HepG2 (cell line): Measurements from ENCODE around the gene ACBD5. TPM values are rescaled to one million over a fixed set of nuclear protein-coding genes. Genes with fewer than 3 reads are reported as not detected.
A peak's percentile ranks its signal among the peaks of the same experiment; 100 is the strongest.

Source experiments
- BCL3 ChIP-seq: sonication (generic); formaldehyde crosslinking; IDR thresholded peaks from 2 replicates; pipeline ENCODE4 v1.5.1; 2020; ENCODE audit warnings: mild to moderate bottlenecking, missing genetic modification reagents, moderate library complexity
- GMEB2 ChIP-seq: IDR thresholded peaks from 2 replicates; pipeline ENCODE4 v1.6.1; 2016; ENCODE audit warnings: missing biosample characterization, missing genetic modification reagents, low read depth
- KMT2B ChIP-seq: IDR thresholded peaks from 2 replicates; pipeline ENCODE4 v1.6.1; 2016; ENCODE audit warnings: missing genetic modification reagents, missing compliant biosample characterization
- NKX3-1 ChIP-seq: sonication (generic); formaldehyde crosslinking; IDR thresholded peaks from 2 replicates; pipeline ENCODE4 v1.5.0; 2020; ENCODE audit warnings: missing genetic modification reagents
- POGZ ChIP-seq: sonication (generic); formaldehyde crosslinking; IDR thresholded peaks from 2 replicates; pipeline ENCODE4 v1.4.0; 2020; ENCODE audit warnings: mild to moderate bottlenecking, missing genetic modification reagents
- POLR2A ChIP-seq, 2 experiments: IDR thresholded peaks; 2 replicates each; pipeline ENCODE4 v1.6.1; 2011; ENCODE audit warnings: low read depth in 2 of 2, low read length in 2 of 2, mild to moderate bottlenecking in 1 of 2, moderate library complexity in 1 of 2; ENCODE audit not compliant: insufficient read depth in 1 of 2
- RNF219 ChIP-seq: sonication (generic); formaldehyde crosslinking; IDR thresholded peaks from 2 replicates; pipeline ENCODE4 v1.5.0; 2020; ENCODE audit warnings: mild to moderate bottlenecking, missing genetic modification reagents
- SALL2 ChIP-seq: sonication (generic); formaldehyde crosslinking; IDR thresholded peaks from 2 replicates; pipeline ENCODE4 v1.8.1; 2023; ENCODE audit warnings: mild to moderate bottlenecking, missing genetic modification reagents, inconsistent platforms
- SMAD1 ChIP-seq: sonication (generic); formaldehyde crosslinking; IDR thresholded peaks from 2 replicates; pipeline ENCODE4 v1.4.0; 2020; ENCODE audit warnings: missing genetic modification reagents, low read depth, mild to moderate bottlenecking, borderline replicate concordance
- SNAPC2 ChIP-seq: sonication (generic); formaldehyde crosslinking; IDR thresholded peaks from 2 replicates; pipeline ENCODE4 v1.8.1; 2022; ENCODE audit warnings: mild to moderate bottlenecking, missing genetic modification reagents
- SP2 ChIP-seq: sonication (generic); formaldehyde crosslinking; IDR thresholded peaks from 2 replicates; pipeline ENCODE4 v1.5.1; 2020; ENCODE audit warnings: mild to moderate bottlenecking, missing genetic modification reagents
- SP4 ChIP-seq: sonication (generic); formaldehyde crosslinking; IDR thresholded peaks from 2 replicates; pipeline ENCODE4 v1.8.1; 2023; ENCODE audit warnings: mild to moderate bottlenecking, missing genetic modification reagents
- SP5 ChIP-seq: IDR thresholded peaks from 2 replicates; pipeline ENCODE4 v1.6.1; 2016; ENCODE audit warnings: low read depth, borderline replicate concordance
- SPEN ChIP-seq: sonication (generic); formaldehyde crosslinking; IDR thresholded peaks from 2 replicates; pipeline ENCODE4 v1.5.1; 2020; ENCODE audit warnings: low read depth, mild to moderate bottlenecking, missing genetic modification reagents
- TBL1XR1 ChIP-seq: fragments of 150-350 bp; IDR thresholded peaks from 2 replicates; pipeline ENCODE4 v1.6.1; 2014; ENCODE audit warnings: borderline replicate concordance, low read length; ENCODE audit not compliant: partially characterized antibody
- TEAD3 ChIP-seq: optimal IDR thresholded peaks from 2 replicates; pipeline ENCODE3; 2016; ENCODE audit warnings: borderline replicate concordance
- TP53 ChIP-seq: sonication (generic); formaldehyde crosslinking; conservative IDR thresholded peaks from 2 replicates; pipeline ENCODE4 v1.4.0; 2020; ENCODE audit warnings: missing genetic modification reagents
- ZNF564 ChIP-seq: sonication (generic); formaldehyde crosslinking; IDR thresholded peaks from 2 replicates; pipeline ENCODE4 v1.8.1; 2023; ENCODE audit warnings: mild to moderate bottlenecking, missing genetic modification reagents
- ZNF574 ChIP-seq: sonication (generic); formaldehyde crosslinking; IDR thresholded peaks from 2 replicates; pipeline ENCODE4 v1.4.0; 2020; ENCODE audit warnings: missing genetic modification reagents
- ZNF704 ChIP-seq: sonication (generic); formaldehyde crosslinking; IDR thresholded peaks from 2 replicates; pipeline ENCODE4 v1.8.1; 2023; ENCODE audit warnings: mild to moderate bottlenecking, inconsistent platforms, moderate library complexity, missing genetic modification reagents, borderline replicate concordance
- ZNF792 ChIP-seq: IDR thresholded peaks from 2 replicates; pipeline ENCODE4 v1.6.1; 2016
- polyA plus RNA-seq, 8 experiments: library from polyadenylated mRNA; depleted of rRNA in 3 of 8; stranded (reverse) in 7 of 8; unstranded in 1 of 8; fragments of >200 nt; fragmentation: Illumina TruSeq in 4 of 8; extraction: Trizol in 4 of 8; gene quantifications; 2 replicates each; pipeline versions ENCODE4 v1.2.1 to v1.2.3, GENCODE V29; 2011 to 2016; ENCODE audit warnings: low read depth in 4 of 8, missing spikeins in 1 of 8, mixed read lengths in 1 of 8; ENCODE audit not compliant: insufficient read depth in 1 of 8
- total RNA-seq, 5 experiments: library from RNA; depleted of rRNA; stranded (reverse); fragments of >200 nt; fragmentation: Illumina TruSeq; extraction: Trizol; gene quantifications; 2 replicates each; pipeline ENCODE4 v1.2.3, GENCODE V29; 2016; ENCODE audit warnings: low read depth in 1 of 5

ACBD5 gene
- total and polyA plus RNA-seq, 2 of the 13 experiments (the other 11 are each of a cell fraction or from before 2014, with no cell fraction given) = 10.3 to 14.8 TPM

GRCh38 chr10:27241652-27242472 is 1.3 kb upstream of the ACBD5 start (continued):
- TF ChIP-seq NKX3-1 (CRISPR knock-in tag) = no peak
- peak; percentile 94 for TF ChIP-seq ZNF574
- TF ChIP-seq KMT2B = peak; percentile 80
- TF ChIP-seq SMAD1 = 0 out of 2 replicates have a peak, but pooled peaks have one; percentile 36
- TF ChIP-seq SP4 = 0 out of 2 replicates have a peak, but pooled peaks have one; percentile 32
- TF ChIP-seq SALL2 (CRISPR knock-in tag) = peak; percentile 88
- TF ChIP-seq ZNF704 (CRISPR knock-in tag) = no peak
- no peak for TF ChIP-seq RNF219 (CRISPR knock-in tag)
- peak; percentile 45 for TF ChIP-seq TEAD3
- peak; percentile 34; the same call in 1 of the 2 replicates for TF ChIP-seq SP5 (CRISPR knock-in tag)
- TF ChIP-seq BCL3 (CRISPR knock-in tag) = peak; percentile 50; the same call in 1 of the 2 replicates
- peak; percentile 76 for TF ChIP-seq POGZ
- peak; percentile 29 for TF ChIP-seq TBL1XR1
- TF ChIP-seq SNAPC2 (CRISPR knock-in tag) = no peak
- TF ChIP-seq SPEN (CRISPR knock-in tag) = peak; percentile 38; the same call in 1 of the 2 replicates
- 0 out of 2 replicates have a peak, but pooled peaks have one; percentile 59 for TF ChIP-seq TP53 (CRISPR knock-in tag)
- TF ChIP-seq ZNF564 = peak; percentile 68; the same call in 1 of the 2 replicates
- peak; percentile 88 for TF ChIP-seq GMEB2 (CRISPR knock-in tag)
- TF ChIP-seq SP2 (CRISPR knock-in tag) = 0 out of 2 replicates have a peak, but pooled peaks have one; percentile 40
- TF ChIP-seq POLR2A (IDR thresholded peaks at IDR 0.05; ENCODE audit: insufficient read depth in 1 of 2, low read depth in 2 of 2, low read length in 2 of 2) = peak; percentile 80 to 93
- TF ChIP-seq ZNF792 (CRISPR knock-in tag) = peak; percentile 45; the same call in 1 of the 2 replicates
